ENCODE measurements around the gene MDFIC. TPM values are rescaled to one million over a fixed set of nuclear protein-coding genes. Genes with fewer than 3 reads are reported as not detected.

MDFIC gene
- total and polyA plus RNA-seq, 4 donors: 3.2 to 6.6 (median 5.3) TPM

DNA sequence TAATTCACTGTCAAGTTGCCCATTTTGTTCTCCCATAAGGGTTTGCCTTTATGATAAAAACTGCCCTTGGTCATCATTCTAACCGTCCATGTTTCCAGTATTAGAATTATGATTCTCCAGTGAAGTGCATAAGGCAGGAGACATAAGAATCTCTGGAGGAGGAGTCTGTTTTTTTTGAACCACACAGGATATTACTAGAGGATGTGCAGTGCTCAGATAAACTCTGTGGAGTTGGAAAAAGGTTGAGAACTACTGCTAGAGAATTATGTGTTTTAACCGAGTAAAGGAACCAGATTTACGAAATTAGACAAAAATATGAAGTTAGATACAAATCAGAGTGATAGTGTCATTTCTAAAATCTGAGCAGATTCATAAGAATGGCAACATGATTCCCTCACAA is 40.5 kb downstream of the MDFIC start:
- H3K4me1 ChIP-seq (ENCODE audit: control insufficient read depth in 4 of 4, insufficient read depth in 4 of 4, low read length in 3 of 4): peaks cover 0 to 1% (median 0%) of the 10 kb centered on the region in 4 donors
- DNase-seq (ENCODE audit: low spot score): no peak
- TF ChIP-seq RXRA (IDR thresholded peaks at IDR 0.05) (no peak), GABPA (IDR thresholded peaks at IDR 0.05 in 1 of 2, conservative IDR thresholded peaks at IDR 0.05 in 1 of 2) (no peak), RAD21 (IDR thresholded peaks at IDR 0.05) (no peak), YY1 (IDR thresholded peaks at IDR 0.05) (no peak)
- no peaks in the 10 kb centered on the region for H3K36me3 ChIP-seq (ENCODE audit: control insufficient read depth in 4 of 4, insufficient read depth in 3 of 4, low read depth in 1 of 4, low read length in 3 of 4)
- no peak overlapping the region for H3K4me3 ChIP-seq (ENCODE audit: low read depth in 1 of 3, low read length in 3 of 3)
- H3K9me3 ChIP-seq (ENCODE audit: control insufficient read depth in 4 of 4, low read length in 3 of 4): no peaks in the 10 kb centered on the region
- WGBS: 74% methylated on average over 3 of the region's 3 CpGs
- no peak overlapping the region for H3K9ac ChIP-seq (ENCODE audit: low read depth in 1 of 2, low read length in 2 of 2)
- H3K27me3 ChIP-seq (ENCODE audit: control insufficient read depth in 4 of 4, insufficient read depth in 4 of 4, low read length in 3 of 4): no peaks in the 10 kb centered on the region
- no peak overlapping the region for H3K27ac ChIP-seq (ENCODE audit: low read depth in 1 of 2, low read length in 2 of 2)

GRCh38 chr7:114966156-114966555 is 44.3 kb downstream of the MDFIC start:
- WGBS: 86% methylated on average over 2 of the region's 2 CpGs
- H3K9me3 ChIP-seq (ENCODE audit: control insufficient read depth in 4 of 4, low read length in 3 of 4): no peaks in the 10 kb centered on the region
- H3K4me1 ChIP-seq (ENCODE audit: control insufficient read depth in 4 of 4, insufficient read depth in 4 of 4, low read length in 3 of 4): peaks cover 0 to 4% (median 2%) of the 10 kb centered on the region in 4 donors
- DNase-seq (ENCODE audit: low spot score): no peak
- TF ChIP-seq, protein P1, sequence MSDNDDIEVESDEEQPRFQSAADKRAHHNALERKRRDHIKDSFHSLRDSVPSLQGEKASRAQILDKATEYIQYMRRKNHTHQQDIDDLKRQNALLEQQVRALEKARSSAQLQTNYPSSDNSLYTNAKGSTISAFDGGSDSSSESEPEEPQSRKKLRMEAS (IDR thresholded peaks at IDR 0.05): no peak
- TF ChIP-seq GABPA (IDR thresholded peaks at IDR 0.05 in 1 of 2, conservative IDR thresholded peaks at IDR 0.05 in 1 of 2): no peak
- TF ChIP-seq RAD21 (IDR thresholded peaks at IDR 0.05): no peak
- TF ChIP-seq JUND (IDR thresholded peaks at IDR 0.05): no peak
- TF ChIP-seq FOXA1 (IDR thresholded peaks at IDR 0.05): no peak
- H3K4me3 ChIP-seq (ENCODE audit: low read depth in 1 of 3, low read length in 3 of 3): no peak overlapping the region
- H3K27ac ChIP-seq (ENCODE audit: low read depth in 1 of 2, low read length in 2 of 2): no peak overlapping the region
- H3K36me3 ChIP-seq (ENCODE audit: control insufficient read depth in 4 of 4, insufficient read depth in 3 of 4, low read depth in 1 of 4, low read length in 3 of 4): no peaks in the 10 kb centered on the region
- H3K27me3 ChIP-seq (ENCODE audit: control insufficient read depth in 4 of 4, insufficient read depth in 4 of 4, low read length in 3 of 4): no peaks in the 10 kb centered on the region
- no peak overlapping the region for H3K9ac ChIP-seq (ENCODE audit: low read depth in 1 of 2, low read length in 2 of 2)

DNA sequence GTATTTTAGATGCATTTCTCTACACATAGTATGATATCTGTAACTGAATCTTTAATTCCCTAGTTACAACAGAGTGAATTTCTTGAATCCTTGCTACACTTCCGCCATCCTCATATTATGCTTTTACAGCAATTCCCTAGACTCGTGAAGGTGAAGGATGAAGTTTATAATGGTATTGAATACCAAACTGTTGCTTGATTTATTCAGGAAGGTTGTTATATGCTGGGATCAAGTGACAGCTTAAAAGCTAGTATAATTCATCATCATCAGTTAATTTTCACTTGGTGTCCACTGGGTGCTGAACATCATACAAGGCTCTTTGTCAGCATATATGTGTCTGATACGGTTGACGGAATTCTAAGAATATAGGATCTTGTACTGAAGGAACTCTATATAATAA is 47.2 kb downstream of the MDFIC start:
- DNase-seq (ENCODE audit: low spot score): no peak
- no peaks in the 10 kb centered on the region for H3K9me3 ChIP-seq (ENCODE audit: control insufficient read depth in 4 of 4, low read length in 3 of 4)
- no peaks in the 10 kb centered on the region for H3K27me3 ChIP-seq (ENCODE audit: control insufficient read depth in 4 of 4, insufficient read depth in 4 of 4, low read length in 3 of 4)
- H3K9ac ChIP-seq (ENCODE audit: low read depth in 1 of 2, low read length in 2 of 2): no peak overlapping the region
- peaks cover 0 to 7% (median 2%) of the 10 kb centered on the region in 4 donors for H3K4me1 ChIP-seq (ENCODE audit: control insufficient read depth in 4 of 4, insufficient read depth in 4 of 4, low read length in 3 of 4)
- H3K36me3 ChIP-seq (ENCODE audit: control insufficient read depth in 4 of 4, insufficient read depth in 3 of 4, low read depth in 1 of 4, low read length in 3 of 4): no peaks in the 10 kb centered on the region
- TF ChIP-seq TAF1 (conservative IDR thresholded peaks at IDR 0.05) (no peak), HNF4G (IDR thresholded peaks at IDR 0.05) (no peak), SP1 (IDR thresholded peaks at IDR 0.05) (no peak)
- TF ChIP-seq, protein P2, sequence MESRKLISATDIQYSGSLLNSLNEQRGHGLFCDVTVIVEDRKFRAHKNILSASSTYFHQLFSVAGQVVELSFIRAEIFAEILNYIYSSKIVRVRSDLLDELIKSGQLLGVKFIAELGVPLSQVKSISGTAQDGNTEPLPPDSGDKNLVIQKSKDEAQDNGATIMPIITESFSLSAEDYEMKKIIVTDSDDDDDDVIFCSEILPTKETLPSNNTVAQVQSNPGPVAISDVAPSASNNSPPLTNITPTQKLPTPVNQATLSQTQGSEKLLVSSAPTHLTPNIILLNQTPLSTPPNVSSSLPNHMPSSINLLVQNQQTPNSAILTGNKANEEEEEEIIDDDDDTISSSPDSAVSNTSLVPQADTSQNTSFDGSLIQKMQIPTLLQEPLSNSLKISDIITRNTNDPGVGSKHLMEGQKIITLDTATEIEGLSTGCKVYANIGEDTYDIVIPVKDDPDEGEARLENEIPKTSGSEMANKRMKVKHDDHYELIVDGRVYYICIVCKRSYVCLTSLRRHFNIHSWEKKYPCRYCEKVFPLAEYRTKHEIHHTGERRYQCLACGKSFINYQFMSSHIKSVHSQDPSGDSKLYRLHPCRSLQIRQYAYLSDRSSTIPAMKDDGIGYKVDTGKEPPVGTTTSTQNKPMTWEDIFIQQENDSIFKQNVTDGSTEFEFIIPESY (IDR thresholded peaks at IDR 0.05): no peak
- H3K4me3 ChIP-seq (ENCODE audit: low read depth in 1 of 3, low read length in 3 of 3): no peak overlapping the region
- 96% methylated on average over 4 of the region's 4 CpGs for WGBS
- no peak overlapping the region for H3K27ac ChIP-seq (ENCODE audit: low read depth in 1 of 2, low read length in 2 of 2)

GRCh38 chr7:114970308-114970707 is 48.4 kb downstream of the MDFIC start:
- H3K4me1 ChIP-seq (ENCODE audit: control insufficient read depth in 4 of 4, insufficient read depth in 4 of 4, low read length in 3 of 4): peaks cover 0 to 7% (median 2%) of the 10 kb centered on the region in 4 donors
- WGBS: 73% methylated on average over 3 of the region's 3 CpGs

More at GRCh38 chr7:114970308-114970707, 48.4 kb downstream of the MDFIC start:
- TF ChIP-seq RAD21 (IDR thresholded peaks at IDR 0.05) (peak in 1 of 2 donors; percentile 42), HNF4A (conservative IDR thresholded peaks at IDR 0.05) (peak in 1 of 2 donors; percentile 11), HNF4G (IDR thresholded peaks at IDR 0.05) (no peak)
- H3K9me3 ChIP-seq (ENCODE audit: control insufficient read depth in 4 of 4, low read length in 3 of 4): no peaks in the 10 kb centered on the region
- peak overlapping the region in 1 of 2 donors; percentile 45 for H3K9ac ChIP-seq (ENCODE audit: low read depth in 1 of 2, low read length in 2 of 2)
- H3K27ac ChIP-seq (ENCODE audit: low read depth in 1 of 2, low read length in 2 of 2): peak overlapping the region; percentile 33 to 35
- H3K36me3 ChIP-seq (ENCODE audit: control insufficient read depth in 4 of 4, insufficient read depth in 3 of 4, low read depth in 1 of 4, low read length in 3 of 4): no peaks in the 10 kb centered on the region
- H3K4me3 ChIP-seq (ENCODE audit: low read depth in 1 of 3, low read length in 3 of 3): no peak overlapping the region
- no peak for DNase-seq (ENCODE audit: low spot score)
- H3K27me3 ChIP-seq (ENCODE audit: control insufficient read depth in 4 of 4, insufficient read depth in 4 of 4, low read length in 3 of 4): no peaks in the 10 kb centered on the region

All from liver (tissue), 9 donors.